ENCODE data around the gene MRGPRX3. TPM values are rescaled to one million over a fixed set of nuclear protein-coding genes. Genes with fewer than 3 reads are reported as not detected.

The MRGPRX3 gene
- total RNA-seq, 4 donors from 2014 or later: 0.38 TPM; not detected in 3

DNA sequence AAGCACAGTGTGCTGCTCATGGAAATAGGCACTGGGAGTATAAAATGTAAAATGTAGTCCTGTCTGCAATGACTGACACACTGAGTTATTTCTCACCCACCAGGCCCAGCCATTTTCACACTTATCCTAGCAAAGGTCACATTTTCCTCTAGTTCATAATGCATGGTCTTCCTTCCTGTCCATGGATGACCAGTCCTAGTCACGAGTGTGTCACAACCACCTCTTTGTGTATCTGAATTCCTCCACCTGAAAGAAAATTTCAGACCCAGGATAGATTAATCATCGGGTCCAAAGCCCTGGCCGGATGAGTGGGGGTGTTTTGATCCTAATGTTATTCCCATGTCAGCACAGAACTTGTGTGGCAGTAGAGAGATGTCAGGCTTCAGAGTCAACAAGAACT lies 40.3 kb downstream of the MRGPRX3 start, which contains the start of gene MRGPRX4:
TSS of gene MRGPRX4 (plus strand) at position 172 of the 400 bp plus-strand sequence. CDS start 420 bp downstream, outside the sequence.
- TF ChIP-seq POLR2A (IDR thresholded peaks at IDR 0.05): no peak
- TF ChIP-seq, protein P1, sequence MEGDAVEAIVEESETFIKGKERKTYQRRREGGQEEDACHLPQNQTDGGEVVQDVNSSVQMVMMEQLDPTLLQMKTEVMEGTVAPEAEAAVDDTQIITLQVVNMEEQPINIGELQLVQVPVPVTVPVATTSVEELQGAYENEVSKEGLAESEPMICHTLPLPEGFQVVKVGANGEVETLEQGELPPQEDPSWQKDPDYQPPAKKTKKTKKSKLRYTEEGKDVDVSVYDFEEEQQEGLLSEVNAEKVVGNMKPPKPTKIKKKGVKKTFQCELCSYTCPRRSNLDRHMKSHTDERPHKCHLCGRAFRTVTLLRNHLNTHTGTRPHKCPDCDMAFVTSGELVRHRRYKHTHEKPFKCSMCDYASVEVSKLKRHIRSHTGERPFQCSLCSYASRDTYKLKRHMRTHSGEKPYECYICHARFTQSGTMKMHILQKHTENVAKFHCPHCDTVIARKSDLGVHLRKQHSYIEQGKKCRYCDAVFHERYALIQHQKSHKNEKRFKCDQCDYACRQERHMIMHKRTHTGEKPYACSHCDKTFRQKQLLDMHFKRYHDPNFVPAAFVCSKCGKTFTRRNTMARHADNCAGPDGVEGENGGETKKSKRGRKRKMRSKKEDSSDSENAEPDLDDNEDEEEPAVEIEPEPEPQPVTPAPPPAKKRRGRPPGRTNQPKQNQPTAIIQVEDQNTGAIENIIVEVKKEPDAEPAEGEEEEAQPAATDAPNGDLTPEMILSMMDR (IDR thresholded peaks at IDR 0.05): no peak
- no peak within 1 kb of the TSS for H3K4me3 ChIP-seq (ENCODE audit: low read depth, poor library complexity, severe bottlenecking)
- 77 to 85% methylated on average over 3 of the region's 3 CpGs for WGBS, 2 donors
- no peak for DNase-seq (ENCODE audit: low spot score in 2 of 2)
- intact Hi-C loops (cut with DNase I; ENCODE audit: low total_unique reads): no loop called here

DNA sequence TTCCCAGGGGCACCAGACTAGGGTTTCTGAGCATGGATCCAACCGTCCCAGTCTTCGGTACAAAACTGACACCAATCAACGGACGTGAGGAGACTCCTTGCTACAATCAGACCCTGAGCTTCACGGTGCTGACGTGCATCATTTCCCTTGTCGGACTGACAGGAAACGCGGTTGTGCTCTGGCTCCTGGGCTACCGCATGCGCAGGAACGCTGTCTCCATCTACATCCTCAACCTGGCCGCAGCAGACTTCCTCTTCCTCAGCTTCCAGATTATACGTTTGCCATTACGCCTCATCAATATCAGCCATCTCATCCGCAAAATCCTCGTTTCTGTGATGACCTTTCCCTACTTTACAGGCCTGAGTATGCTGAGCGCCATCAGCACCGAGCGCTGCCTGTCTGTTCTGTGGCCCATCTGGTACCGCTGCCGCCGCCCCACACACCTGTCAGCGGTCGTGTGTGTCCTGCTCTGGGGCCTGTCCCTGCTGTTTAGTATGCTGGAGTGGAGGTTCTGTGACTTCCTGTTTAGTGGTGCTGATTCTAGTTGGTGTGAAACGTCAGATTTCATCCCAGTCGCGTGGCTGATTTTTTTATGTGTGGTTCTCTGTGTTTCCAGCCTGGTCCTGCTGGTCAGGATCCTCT lies 41.0 kb downstream of the MRGPRX3 start:
- 86 to 87% methylated on average over 28 of the region's 28 CpGs for WGBS, 2 donors
- DNase-seq (ENCODE audit: low spot score in 2 of 2): no peak
- intact Hi-C loops (cut with DNase I; ENCODE audit: low total_unique reads): no loop called here

More for the DNA sequence above, 41.0 kb downstream of the MRGPRX3 start:
- H3K4me3 ChIP-seq (ENCODE audit: low read depth, poor library complexity, severe bottlenecking): no peak overlapping the region
- TF ChIP-seq, protein P1 (IDR thresholded peaks at IDR 0.05): no peak
- TF ChIP-seq POLR2A (IDR thresholded peaks at IDR 0.05): no peak

Other genes with a start within 250 kb of the MRGPRX3 start
- gene SERGEF, start 119.5 kb upstream of the MRGPRX3 start, total RNA-seq: 10 to 100 TPM; 17.1 to 39.3 (median 33.1) TPM
- 1 to 10 TPM in 2 of 4 donors, under 1 TPM in 2; 0.04 to 1.9 (median 0.76) TPM for gene TPH1, start 86.3 kb upstream of the MRGPRX3 start, total RNA-seq
- gene SAAL1, start 26.5 kb upstream of the MRGPRX3 start, total RNA-seq: 10 to 100 TPM in 3 of 4 donors, 1 to 10 TPM in 1; 7.2 to 13.7 (median 11.5) TPM
- gene MRGPRX4, start 40.3 kb downstream of the MRGPRX3 start, total RNA-seq: not detected
- gene SAA4, start 104.2 kb downstream of the MRGPRX3 start, total RNA-seq: under 1 TPM in 1 of 4 donors, not detected in 3; 0.84 TPM
- 1 to 10 TPM; 2.8 to 5.5 (median 3.9) TPM for gene SAA2, start 116.1 kb downstream of the MRGPRX3 start, total RNA-seq
- gene SAA1, start 133.7 kb downstream of the MRGPRX3 start, total RNA-seq: 10 to 100 TPM; 16.8 to 44.3 (median 32.7) TPM
- gene HPS5, start 189.6 kb downstream of the MRGPRX3 start, total RNA-seq: 10 to 100 TPM in 3 of 4 donors, 1 to 10 TPM in 1; 10.0 to 26.4 (median 20.4) TPM
- gene GTF2H1, start 190.0 kb downstream of the MRGPRX3 start, total RNA-seq: 10 to 100 TPM; 46.4 to 73.0 (median 53.5) TPM

Data from lower leg skin (tissue), 4 donors.